ENCODE data around the gene FOXP1. TPM values are rescaled to one million over a fixed set of nuclear protein-coding genes. Genes with fewer than 3 reads are reported as not detected.

FOXP1 gene
- total RNA-seq, 1 donor from 2014 or later = 128 TPM

DNA sequence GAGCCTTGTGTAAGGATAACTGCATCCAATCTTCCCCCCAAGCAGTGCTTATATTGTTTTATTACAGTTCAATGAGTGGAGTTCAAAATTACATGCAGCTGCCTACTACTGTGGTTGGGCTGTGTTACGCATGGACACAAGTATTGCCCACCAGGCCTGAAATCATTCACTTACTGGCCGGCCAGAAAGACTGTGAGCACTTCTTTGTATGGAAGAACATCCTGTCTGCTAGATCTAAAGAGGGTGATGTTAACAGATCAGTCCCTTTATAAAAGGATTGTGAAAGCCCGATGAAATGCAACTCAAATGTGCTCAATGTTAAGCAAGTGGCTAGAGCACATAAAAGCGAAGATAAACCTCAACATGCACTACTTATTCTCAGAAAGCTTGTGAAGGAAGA lies 132.5 kb downstream of the FOXP1 start:
- no peaks in the 10 kb centered on the region for H3K9me3 ChIP-seq
- peaks cover 33% of the 10 kb centered on the region for H3K4me1 ChIP-seq
- H3K27ac ChIP-seq = no peak overlapping the region
- intact Hi-C loops (cut with DNase I) = no loop called here
- no peak for DNase-seq (ENCODE audit: extremely low spot score in 2 of 2)
- H3K36me3 ChIP-seq = no peaks in the 10 kb centered on the region
- no peaks in the 10 kb centered on the region for H3K27me3 ChIP-seq
- TF ChIP-seq POLR2A (IDR thresholded peaks at IDR 0.05) = no peak
- no peak for TF ChIP-seq POLR2AphosphoS5 (IDR thresholded peaks at IDR 0.05; ENCODE audit: insufficient read depth in 1 of 2, low read depth in 1 of 2)
- TF ChIP-seq, protein P1, sequence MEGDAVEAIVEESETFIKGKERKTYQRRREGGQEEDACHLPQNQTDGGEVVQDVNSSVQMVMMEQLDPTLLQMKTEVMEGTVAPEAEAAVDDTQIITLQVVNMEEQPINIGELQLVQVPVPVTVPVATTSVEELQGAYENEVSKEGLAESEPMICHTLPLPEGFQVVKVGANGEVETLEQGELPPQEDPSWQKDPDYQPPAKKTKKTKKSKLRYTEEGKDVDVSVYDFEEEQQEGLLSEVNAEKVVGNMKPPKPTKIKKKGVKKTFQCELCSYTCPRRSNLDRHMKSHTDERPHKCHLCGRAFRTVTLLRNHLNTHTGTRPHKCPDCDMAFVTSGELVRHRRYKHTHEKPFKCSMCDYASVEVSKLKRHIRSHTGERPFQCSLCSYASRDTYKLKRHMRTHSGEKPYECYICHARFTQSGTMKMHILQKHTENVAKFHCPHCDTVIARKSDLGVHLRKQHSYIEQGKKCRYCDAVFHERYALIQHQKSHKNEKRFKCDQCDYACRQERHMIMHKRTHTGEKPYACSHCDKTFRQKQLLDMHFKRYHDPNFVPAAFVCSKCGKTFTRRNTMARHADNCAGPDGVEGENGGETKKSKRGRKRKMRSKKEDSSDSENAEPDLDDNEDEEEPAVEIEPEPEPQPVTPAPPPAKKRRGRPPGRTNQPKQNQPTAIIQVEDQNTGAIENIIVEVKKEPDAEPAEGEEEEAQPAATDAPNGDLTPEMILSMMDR (IDR thresholded peaks at IDR 0.05) = no peak
- no peak overlapping the region for H3K4me3 ChIP-seq

DNA sequence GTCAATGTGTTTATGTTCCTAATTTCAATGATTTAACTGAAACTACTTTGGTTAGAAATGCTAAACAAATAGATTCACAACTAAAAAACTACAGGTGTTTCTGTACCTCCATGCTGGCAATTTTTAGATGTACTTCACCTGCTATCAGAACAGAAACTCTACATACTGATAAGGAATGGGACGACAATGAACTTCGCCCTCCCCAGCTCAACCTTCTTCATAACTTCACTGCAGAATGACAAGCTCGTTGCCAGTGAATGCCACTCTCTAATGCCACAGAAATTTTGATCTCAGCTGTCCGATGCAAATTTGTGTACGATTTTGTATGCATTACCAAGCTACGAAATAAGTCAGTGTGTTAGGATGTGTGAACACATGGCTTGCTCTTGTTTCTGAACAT lies 133.4 kb downstream of the FOXP1 start:
- H3K4me3 ChIP-seq = no peak overlapping the region
- H3K36me3 ChIP-seq = no peaks in the 10 kb centered on the region
- H3K4me1 ChIP-seq = peaks cover 34% of the 10 kb centered on the region
- DNase-seq (ENCODE audit: extremely low spot score in 2 of 2) = no peak
- no peaks in the 10 kb centered on the region for H3K27me3 ChIP-seq
- no peak for TF ChIP-seq POLR2A (IDR thresholded peaks at IDR 0.05)
- TF ChIP-seq, protein P1 (IDR thresholded peaks at IDR 0.05) = no peak
- TF ChIP-seq POLR2AphosphoS5 (IDR thresholded peaks at IDR 0.05; ENCODE audit: insufficient read depth in 1 of 2, low read depth in 1 of 2) = no peak
- intact Hi-C loops (cut with DNase I) = no loop called here
- H3K27ac ChIP-seq = no peak overlapping the region
- no peaks in the 10 kb centered on the region for H3K9me3 ChIP-seq

DNA sequence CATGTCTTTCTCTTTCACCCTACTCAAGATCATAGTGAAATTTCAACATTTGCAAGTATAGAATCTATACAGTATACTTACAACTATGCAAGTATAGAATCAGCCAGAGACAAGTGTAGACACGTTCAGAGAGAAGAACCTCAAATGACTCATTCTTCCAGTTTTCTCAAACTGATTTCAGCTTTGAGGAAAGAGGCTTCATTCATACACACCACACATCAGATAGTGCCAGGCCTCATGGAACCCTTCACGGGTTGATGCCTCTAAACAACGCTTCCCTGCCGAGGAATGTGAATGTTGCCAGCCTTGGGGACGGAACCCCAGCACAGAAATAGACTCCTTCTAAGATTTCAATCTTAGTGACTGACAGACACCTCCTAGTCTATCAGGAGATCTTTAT lies 135.7 kb downstream of the FOXP1 start:
- Histone ChIP-seq H3K4me1 (peaks cover 44% of the 10 kb centered on the region), H3K27ac (no peak overlapping the region)
- TF ChIP-seq POLR2AphosphoS5 (IDR thresholded peaks at IDR 0.05; ENCODE audit: insufficient read depth in 1 of 2, low read depth in 1 of 2) = no peak
- TF ChIP-seq, protein P1 (IDR thresholded peaks at IDR 0.05) = no peak
- no peak for TF ChIP-seq POLR2A (IDR thresholded peaks at IDR 0.05)

DNA sequence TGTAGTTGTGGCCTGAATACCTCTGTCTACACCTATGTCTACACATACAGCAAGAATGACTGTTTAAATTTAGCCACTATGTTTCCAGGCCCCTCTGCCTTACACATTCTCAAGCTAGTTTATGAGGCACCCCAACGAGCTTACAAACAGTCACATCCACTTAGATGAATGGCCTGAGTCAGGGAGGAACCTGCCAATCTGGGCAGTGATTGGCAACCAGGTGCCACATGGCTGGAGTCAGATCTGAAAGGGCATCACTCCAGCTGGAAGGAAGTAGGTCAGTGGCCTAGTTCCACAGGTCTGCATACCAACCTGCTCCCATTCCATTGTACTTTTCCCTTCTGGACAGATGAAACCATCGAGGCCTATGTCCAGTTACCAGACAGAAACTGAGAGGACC lies 136.3 kb downstream of the FOXP1 start:
- DNase-seq (ENCODE audit: extremely low spot score in 2 of 2) = no peak
- H3K4me3 ChIP-seq = no peak overlapping the region
- H3K9me3 ChIP-seq = no peaks in the 10 kb centered on the region
- intact Hi-C loops (cut with DNase I) = no loop called here
- no peaks in the 10 kb centered on the region for H3K36me3 ChIP-seq
- TF ChIP-seq, protein P1 (IDR thresholded peaks at IDR 0.05) = no peak
- TF ChIP-seq POLR2A (IDR thresholded peaks at IDR 0.05) (no peak), POLR2AphosphoS5 (IDR thresholded peaks at IDR 0.05; ENCODE audit: insufficient read depth in 1 of 2, low read depth in 1 of 2) (no peak)
- no peaks in the 10 kb centered on the region for H3K27me3 ChIP-seq
- peaks cover 47% of the 10 kb centered on the region for H3K4me1 ChIP-seq
- no peak overlapping the region for H3K27ac ChIP-seq

More for the DNA sequence above, 135.7 kb downstream of the FOXP1 start:
- no peak overlapping the region for H3K4me3 ChIP-seq
- no peaks in the 10 kb centered on the region for H3K36me3 ChIP-seq
- no peak for DNase-seq (ENCODE audit: extremely low spot score in 2 of 2)
- no peaks in the 10 kb centered on the region for H3K27me3 ChIP-seq
- intact Hi-C loops (cut with DNase I) = no loop called here
- no peaks in the 10 kb centered on the region for H3K9me3 ChIP-seq

DNA sequence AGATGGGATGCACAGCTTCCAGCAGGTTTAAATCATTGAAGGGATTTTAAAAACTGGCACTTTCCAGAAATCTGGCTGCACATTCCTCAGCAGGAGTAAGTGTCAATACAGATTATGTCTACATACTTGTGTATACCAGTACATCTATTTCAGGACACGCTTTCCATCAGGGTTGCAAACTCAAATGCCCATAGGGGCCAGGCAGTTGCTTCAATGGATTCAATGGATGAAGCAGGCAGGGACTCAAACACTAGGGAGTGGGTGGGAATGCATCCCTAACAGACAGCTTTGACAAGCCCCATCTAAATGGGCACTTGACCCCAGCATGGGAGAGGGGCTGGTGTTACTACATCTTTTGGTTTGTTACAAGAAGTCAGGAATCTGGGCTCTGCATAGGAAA lies 136.8 kb downstream of the FOXP1 start:
- no peak for DNase-seq (ENCODE audit: extremely low spot score in 2 of 2)
- Histone ChIP-seq H3K27me3 (no peaks in the 10 kb centered on the region), H3K27ac (no peak overlapping the region), H3K36me3 (no peaks in the 10 kb centered on the region), H3K4me1 (peaks cover 52% of the 10 kb centered on the region), H3K9me3 (no peaks in the 10 kb centered on the region), H3K4me3 (no peak overlapping the region)
- intact Hi-C loops (cut with DNase I) = no loop called here
- TF ChIP-seq, protein P1 (IDR thresholded peaks at IDR 0.05) = no peak
- no peak for TF ChIP-seq POLR2A (IDR thresholded peaks at IDR 0.05)
- TF ChIP-seq POLR2AphosphoS5 (IDR thresholded peaks at IDR 0.05; ENCODE audit: insufficient read depth in 1 of 2, low read depth in 1 of 2) = no peak
